HG02970 (cell line): ENCODE results near the gene UBE4A.
"Not testable (repeated sequence)": the region's sequence is repeated elsewhere in the genome, so short reads cannot be mapped to it uniquely, and the experiment has no call there.

Experiments used
- ATAC-seq: cut with Tn5 transposase; IDR thresholded peaks from one replicate; pipeline ENCODE4 v1.9.1; 2021; ENCODE audit warnings: mild to moderate bottlenecking, moderate library complexity, moderate number of reproducible peaks; ENCODE audit not compliant: unreplicated experiment, low FRiP score

UBE4A gene

GRCh38 chr11:118397448-118397847, 38.0 kb downstream of the UBE4A start:
- no peak for ATAC-seq

- no peak for ATAC-seq
Measured at GRCh38 chr11:118398791-118399559, 39.6 kb downstream of the UBE4A start.

GRCh38 chr11:118401151-118401879, 41.9 kb downstream of the UBE4A start, which contains the start of gene ATP5MG:
Gene ATP5MG (plus strand): TSS chr11:118401606. CDS start chr11:118401666, 60 bp downstream.
- peak; percentile 55 for ATAC-seq

- ATAC-seq = no peak
Measured at GRCh38 chr11:118401880-118402590, 42.6 kb downstream of the UBE4A start.

GRCh38 chr11:118402594-118402993, 43.2 kb downstream of the UBE4A start:
- not testable (repeated sequence) for ATAC-seq

- ATAC-seq = no peak
Measured at GRCh38 chr11:118406599-118407166, 47.3 kb downstream of the UBE4A start.

GRCh38 chr11:118410055-118410745, 50.8 kb downstream of the UBE4A start:
- ATAC-seq = no peak

GRCh38 chr11:118411530-118411929, 52.1 kb downstream of the UBE4A start:
- no peak for ATAC-seq

- no peak for ATAC-seq
Measured at GRCh38 chr11:118412921-118413320, 53.5 kb downstream of the UBE4A start.

GRCh38 chr11:118415062-118415738, 55.8 kb downstream of the UBE4A start:
- ATAC-seq = no peak

GRCh38 chr11:118415739-118416068, 56.3 kb downstream of the UBE4A start:
- no peak for ATAC-seq

GRCh38 chr11:118416900-118417299, 57.5 kb downstream of the UBE4A start:
- not testable (repeated sequence) for ATAC-seq

GRCh38 chr11:118417801-118418200, 58.4 kb downstream of the UBE4A start:
- ATAC-seq = no peak

- ATAC-seq = no peak
Measured at GRCh38 chr11:118418766-118419165, 59.4 kb downstream of the UBE4A start.

- ATAC-seq = no peak
Measured at GRCh38 chr11:118427707-118428106, 68.3 kb downstream of the UBE4A start.

GRCh38 chr11:118430956-118431355, 71.6 kb downstream of the UBE4A start:
- ATAC-seq = no peak

- ATAC-seq = no peak
Measured at GRCh38 chr11:118434123-118434552, 74.7 kb downstream of the UBE4A start.

GRCh38 chr11:118434553-118435289, 75.3 kb downstream of the UBE4A start:
- ATAC-seq = no peak

- ATAC-seq = peak; percentile 5
Measured at GRCh38 chr11:118435290-118435892, 76.0 kb downstream of the UBE4A start.
